HG03108 (cell line): Measurements from ENCODE around the gene SLC22A14.
"Not testable (repeated sequence)": the region's sequence is repeated elsewhere in the genome, so short reads cannot be mapped to it uniquely, and the experiment has no call there.

ENCODE experiments used
- ATAC-seq: cut with Tn5 transposase; IDR thresholded peaks from one replicate; pipeline ENCODE4 v1.9.1; 2021; ENCODE audit warnings: moderate library complexity; ENCODE audit not compliant: unreplicated experiment

Gene SLC22A14

GRCh38 chr3:38270606-38271005, 11.5 kb upstream of the SLC22A14 start:
- ATAC-seq: no peak

- ATAC-seq: no peak
These were observed 10.5 kb upstream of the SLC22A14 start for GRCh38 chr3:38271553-38271952.

- ATAC-seq: no peak
These were observed 7.0 kb upstream of the SLC22A14 start for GRCh38 chr3:38274864-38275649.

GRCh38 chr3:38275658-38276057, 6.4 kb upstream of the SLC22A14 start:
- ATAC-seq: no peak

- ATAC-seq: no peak
These were observed 5.8 kb upstream of the SLC22A14 start for GRCh38 chr3:38276081-38276916.

- ATAC-seq: no peak
These were observed 5.0 kb upstream of the SLC22A14 start for GRCh38 chr3:38276917-38277630.

GRCh38 chr3:38278841-38279240, 3.3 kb upstream of the SLC22A14 start:
- no peak for ATAC-seq

- ATAC-seq: no peak
These were observed 2.0 kb downstream of the SLC22A14 start for GRCh38 chr3:38283810-38284755.

- no peak for ATAC-seq
These were observed 2.7 kb downstream of the SLC22A14 start for GRCh38 chr3:38284756-38285150.

GRCh38 chr3:38289286-38290217, 7.5 kb downstream of the SLC22A14 start:
- ATAC-seq: not testable (repeated sequence)

GRCh38 chr3:38297053-38297452, 15.0 kb downstream of the SLC22A14 start:
- ATAC-seq: not testable (repeated sequence)

- ATAC-seq: no peak
These were observed 15.4 kb downstream of the SLC22A14 start for GRCh38 chr3:38297537-38297936.

GRCh38 chr3:38297947-38298711, 16.0 kb downstream of the SLC22A14 start:
- ATAC-seq: no peak

- no peak for ATAC-seq
These were observed 24.8 kb downstream of the SLC22A14 start for GRCh38 chr3:38306941-38307340.

GRCh38 chr3:38307599-38307998, 25.5 kb downstream of the SLC22A14 start:
- no peak for ATAC-seq

GRCh38 chr3:38308456-38308855, 26.4 kb downstream of the SLC22A14 start:
- ATAC-seq: no peak

GRCh38 chr3:38311476-38311875, 29.4 kb downstream of the SLC22A14 start:
- no peak for ATAC-seq

- no peak for ATAC-seq
These were observed 29.8 kb downstream of the SLC22A14 start for GRCh38 chr3:38311941-38312340.

GRCh38 chr3:38312356-38312755, 30.3 kb downstream of the SLC22A14 start:
- ATAC-seq: no peak
